Lung (tissue), 12 donors: ENCODE measurements around the gene SLC35A1. TPM values are rescaled to one million over a fixed set of nuclear protein-coding genes. Genes with fewer than 3 reads are reported as not detected.

ENCODE experiments used
- ATAC-seq: fragments of 200-7000 bp; cut with Tn5 transposase; one replicate; pipeline ENCODE4 v1.9.1; 2020; ENCODE audit warnings: moderate number of reproducible peaks; ENCODE audit not compliant: insufficient read depth, low FRiP score
- DNase-seq, 3 donors: peaks; one replicate each; pipeline ENCODE4 v3.0.0-alpha.2; 2013 to 2017
- H3K27ac ChIP-seq, 2 donors: one replicate each; pipeline ENCODE4 v1.5.1; 2013; ENCODE audit warnings: mild to moderate bottlenecking in 2 of 2, moderate library complexity in 2 of 2, control low read depth in 1 of 2, inconsistent platforms in 1 of 2, low read depth in 1 of 2, low read length in 1 of 2
- H3K27me3 ChIP-seq, 3 donors: one replicate each; pipeline ENCODE4 v1.5.1; 2013; ENCODE audit warnings: low read length in 2 of 3; ENCODE audit not compliant: control insufficient read depth in 3 of 3, insufficient read depth in 3 of 3
- H3K36me3 ChIP-seq, 4 donors: one replicate each; pipeline ENCODE4 v1.5.1; 2013; ENCODE audit warnings: low read length in 4 of 4, mild to moderate bottlenecking in 1 of 4, moderate library complexity in 1 of 4; ENCODE audit not compliant: control insufficient read depth in 4 of 4, insufficient read depth in 4 of 4
- H3K4me1 ChIP-seq, 5 donors: one replicate each; pipeline ENCODE4 v1.5.1; 2013; ENCODE audit warnings: low read length in 5 of 5, mild to moderate bottlenecking in 2 of 5, moderate library complexity in 1 of 5; ENCODE audit not compliant: control insufficient read depth in 5 of 5, insufficient read depth in 5 of 5
- H3K4me3 ChIP-seq: one replicate; pipeline ENCODE4 v1.5.1; 2013; ENCODE audit warnings: mild to moderate bottlenecking, control low read depth, moderate library complexity
- H3K9ac ChIP-seq, 2 donors: one replicate each; pipeline ENCODE4 v1.5.1; 2013; ENCODE audit warnings: low read length in 2 of 2, control low read depth in 1 of 2; ENCODE audit not compliant: insufficient read depth in 1 of 2
- H3K9me3 ChIP-seq, 4 donors: one replicate each; pipeline ENCODE4 v1.5.1; 2013; ENCODE audit warnings: low read length in 3 of 4, mild to moderate bottlenecking in 1 of 4, moderate library complexity in 1 of 4; ENCODE audit not compliant: control insufficient read depth in 4 of 4, insufficient read depth in 3 of 4
- CTCF ChIP-seq: IDR thresholded peaks from 2 replicates; pipeline ENCODE4 v1.5.1; 2012; ENCODE audit warnings: mild to moderate bottlenecking; ENCODE audit errors: control extremely low read depth, extremely low read depth
- WGBS, 2 donors: extraction: QIAGEN DNeasy Blood & Tissue Kit; methylation state at CpG; one replicate each; pipeline ENCODE4 v1.1.7; 2013; 5-methylcytosine and 5-hydroxymethylcytosine counted together
- polyA plus RNA-seq, 2 donors: library from polyadenylated mRNA; stranded (reverse); fragments of 200-250 nt; gene quantifications; one replicate each; pipeline ENCODE4 v1.2.1, GENCODE V29; 2013
- total RNA-seq, 2 donors: library from RNA; depleted of rRNA in 1 of 2; stranded (reverse); fragments of >200 nt in 1 of 2; gene quantifications; one replicate each; pipeline ENCODE4 v1.2.1, GENCODE V29; 2014 to 2021
- donor health status: control.
- donor health status: control.
- donor health status: Bipolar disorder and iron deficiency.
- donor health status: healthy.
- donor health status: DM: yes; HTN: yes; CAD: no.

SLC35A1 gene
- total and polyA plus RNA-seq, 4 donors = 19.3 to 42.2 (median 27.2) TPM

- H3K4me3 ChIP-seq = no peak overlapping the region
- no peaks in the 10 kb centered on the region for H3K9me3 ChIP-seq
- no peak overlapping the region for H3K9ac ChIP-seq
- DNase-seq = peak in 1 of 3 donors; percentile 15
- 80 to 92% methylated on average over 4 of the region's 4 CpGs for WGBS, 2 donors
- no peak for TF ChIP-seq CTCF
- H3K4me1 ChIP-seq = no peaks in the 10 kb centered on the region
- ATAC-seq = no peak
- no peak overlapping the region for H3K27ac ChIP-seq
- peaks cover 6 to 23% (median 16%) of the 10 kb centered on the region in 4 donors for H3K36me3 ChIP-seq
- no peaks in the 10 kb centered on the region for H3K27me3 ChIP-seq
Observed at GRCh38 chr6:87553159-87553765, 80.5 kb downstream of the SLC35A1 start.

GRCh38 chr6:87555506-87555905 lies 82.7 kb downstream of the SLC35A1 start:
- ATAC-seq (no peak), DNase-seq (no peak)
- Histone ChIP-seq H3K4me1 (no peaks in the 10 kb centered on the region), H3K9me3 (no peaks in the 10 kb centered on the region), H3K27ac (no peak overlapping the region), H3K36me3 (peaks cover 8 to 28% (median 17%) of the 10 kb centered on the region in 4 donors), H3K27me3 (no peaks in the 10 kb centered on the region), H3K9ac (no peak overlapping the region), H3K4me3 (no peak overlapping the region)
- TF ChIP-seq CTCF = no peak

- no peaks in the 10 kb centered on the region for H3K4me1 ChIP-seq
- no peak overlapping the region for H3K9ac ChIP-seq
- no peak overlapping the region for H3K4me3 ChIP-seq
- no peak for TF ChIP-seq CTCF
- DNase-seq (no peak), ATAC-seq (no peak)
- no peak overlapping the region for H3K27ac ChIP-seq
- H3K9me3 ChIP-seq = no peaks in the 10 kb centered on the region
- H3K36me3 ChIP-seq = peaks cover 4 to 34% (median 17%) of the 10 kb centered on the region in 4 donors
- H3K27me3 ChIP-seq = no peaks in the 10 kb centered on the region
Observed at GRCh38 chr6:87558446-87558845, 85.7 kb downstream of the SLC35A1 start.

- TF ChIP-seq CTCF = no peak
- DNase-seq = no peak
- no peaks in the 10 kb centered on the region for H3K27me3 ChIP-seq
- H3K9ac ChIP-seq = no peak overlapping the region
- no peaks in the 10 kb centered on the region for H3K9me3 ChIP-seq
- H3K27ac ChIP-seq = no peak overlapping the region
- no peaks in the 10 kb centered on the region for H3K4me1 ChIP-seq
- H3K4me3 ChIP-seq = no peak overlapping the region
- H3K36me3 ChIP-seq = peaks cover 0 to 30% (median 14%) of the 10 kb centered on the region in 4 donors
- WGBS, 2 donors = 83 to 88% methylated on average over 1 of the region's 1 CpG
- ATAC-seq = no peak
Observed at GRCh38 chr6:87561017-87561416, 88.2 kb downstream of the SLC35A1 start.
